Natural killer cell (primary cell): ENCODE data around the gene TRAPPC5. TPM values are rescaled to one million over a fixed set of nuclear protein-coding genes. Genes with fewer than 3 reads are reported as not detected.

Source experiments
- ATAC-seq, 3 donors: fragments of 150-1000 bp in 2 of 3; fragments of 200-7000 bp in 1 of 3; cut with Tn5 transposase; 1 replicate in 1 of 3; 2 replicates in 2 of 3; pipeline ENCODE4 v1.10.0; 2021; ENCODE audit warnings: mild to moderate bottlenecking in 2 of 3, moderate library complexity in 2 of 3
- DNase-seq, 2 donors: peaks; one replicate each; pipeline versions ENCODE4 v3.0.0 to v3.0.0-alpha.2; 2013 to 2021; ENCODE audit warnings: mixed read lengths in 1 of 2
- H3K27ac ChIP-seq: one replicate; pipeline ENCODE4 v1.5.1; 2013; ENCODE audit warnings: mild to moderate bottlenecking, low read length
- H3K27me3 ChIP-seq: one replicate; pipeline ENCODE4 v1.6.1; 2013; ENCODE audit warnings: low read length; ENCODE audit not compliant: control insufficient read depth, insufficient read depth
- H3K36me3 ChIP-seq: one replicate; pipeline ENCODE4 v1.6.1; 2013; ENCODE audit warnings: low read length; ENCODE audit not compliant: control insufficient read depth, insufficient read depth
- H3K4me1 ChIP-seq: one replicate; pipeline ENCODE4 v1.6.1; 2013; ENCODE audit warnings: low read length; ENCODE audit not compliant: control insufficient read depth, insufficient read depth
- H3K4me3 ChIP-seq: one replicate; pipeline ENCODE4 v1.5.1; 2013; ENCODE audit warnings: low read length
- H3K9me3 ChIP-seq: one replicate; pipeline ENCODE4 v1.6.1; 2013; ENCODE audit warnings: low read length; ENCODE audit not compliant: control insufficient read depth, insufficient read depth
- H3K27ac Mint-ChIP-seq, 2 donors: one replicate each; pipeline ENCODE4 v1.8.0; 2022; ENCODE audit warnings: mild to moderate bottlenecking in 2 of 2, mixed read lengths in 2 of 2, moderate library complexity in 1 of 2
- H3K27me3 Mint-ChIP-seq, 2 donors: one replicate each; pipeline ENCODE4 v1.8.0; 2022; ENCODE audit warnings: low read depth in 2 of 2, mixed read lengths in 2 of 2
- H3K36me3 Mint-ChIP-seq: one replicate; pipeline ENCODE4 v1.8.0; 2022; ENCODE audit warnings: mixed read lengths
- H3K4me1 Mint-ChIP-seq, 2 donors: one replicate each; pipeline ENCODE4 v1.8.0; 2022; ENCODE audit warnings: mixed read lengths in 2 of 2
- H3K4me3 Mint-ChIP-seq: one replicate; pipeline ENCODE4 v1.8.0; 2022; ENCODE audit warnings: mild to moderate bottlenecking, moderate library complexity, mixed read lengths
- H3K9me3 Mint-ChIP-seq, 2 donors: one replicate each; pipeline ENCODE4 v1.8.0; 2022; ENCODE audit warnings: mixed read lengths in 2 of 2
- WGBS: methylation state at CpG from one replicate; pipeline ENCODE4 v1.1.7; 2013; ENCODE audit warnings: missing lambda C conversion rate; ENCODE audit not compliant: insufficient coverage; 5-methylcytosine and 5-hydroxymethylcytosine counted together
- intact Hi-C: fragments of 100-400 bp; cut with micrococcal nuclease; formaldehyde crosslinking; loops from one replicate; pipeline ENCODE4 v1.14.2; 2022
- total RNA-seq, 4 donors: library from RNA; stranded (reverse); fragments of 120-200 nt in 1 of 4; gene quantifications; one replicate each; pipeline versions ENCODE4 v1.2.3 to v1.2.4, GENCODE V29; 2013 to 2022
- TF ChIP-seq, protein P1 (sequence below): fragments of 200-600 bp; IDR thresholded peaks from one replicate; pipeline ENCODE4 v1.8.0; 2022; ENCODE audit warnings: antibody characterized with exemption

TRAPPC5 gene
- total RNA-seq, 3 donors from 2014 or later (not counting 1 experiment from before 2014, with no cell fraction given) = 53.8 to 58.8 (median 54.2) TPM

DNA sequence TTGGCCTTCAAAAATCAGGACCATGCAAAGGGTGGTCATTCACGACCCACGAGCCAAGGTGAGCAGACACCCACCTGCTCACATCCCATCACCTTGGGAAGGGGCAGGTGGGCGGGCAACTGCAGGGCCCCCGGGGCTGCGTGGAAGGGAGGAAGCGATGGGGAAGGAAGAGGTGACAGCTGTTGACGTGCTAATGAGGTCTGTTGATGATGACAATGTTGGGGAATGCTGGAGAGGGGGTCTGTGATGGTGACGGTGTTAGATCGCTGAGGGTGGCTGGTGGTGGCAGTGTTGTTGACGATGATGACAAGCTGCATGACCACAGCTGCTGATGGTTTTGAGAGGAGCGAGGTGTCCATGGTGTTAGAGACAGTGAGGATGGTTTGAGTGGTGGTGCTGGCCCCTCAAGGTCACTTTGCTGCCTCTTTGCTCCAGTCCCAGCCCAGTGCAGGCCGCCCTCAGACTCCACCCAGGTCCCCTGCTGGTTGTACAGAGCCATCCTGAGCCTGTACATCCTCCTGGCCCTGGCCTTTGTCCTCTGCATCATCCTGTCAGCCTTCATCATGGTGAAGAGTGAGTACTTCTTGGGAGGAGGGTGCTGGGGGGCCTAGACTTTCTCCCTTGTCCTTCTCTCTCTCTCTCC is 2.8 kb upstream of the TRAPPC5 start:
- TF ChIP-seq, protein P1, sequence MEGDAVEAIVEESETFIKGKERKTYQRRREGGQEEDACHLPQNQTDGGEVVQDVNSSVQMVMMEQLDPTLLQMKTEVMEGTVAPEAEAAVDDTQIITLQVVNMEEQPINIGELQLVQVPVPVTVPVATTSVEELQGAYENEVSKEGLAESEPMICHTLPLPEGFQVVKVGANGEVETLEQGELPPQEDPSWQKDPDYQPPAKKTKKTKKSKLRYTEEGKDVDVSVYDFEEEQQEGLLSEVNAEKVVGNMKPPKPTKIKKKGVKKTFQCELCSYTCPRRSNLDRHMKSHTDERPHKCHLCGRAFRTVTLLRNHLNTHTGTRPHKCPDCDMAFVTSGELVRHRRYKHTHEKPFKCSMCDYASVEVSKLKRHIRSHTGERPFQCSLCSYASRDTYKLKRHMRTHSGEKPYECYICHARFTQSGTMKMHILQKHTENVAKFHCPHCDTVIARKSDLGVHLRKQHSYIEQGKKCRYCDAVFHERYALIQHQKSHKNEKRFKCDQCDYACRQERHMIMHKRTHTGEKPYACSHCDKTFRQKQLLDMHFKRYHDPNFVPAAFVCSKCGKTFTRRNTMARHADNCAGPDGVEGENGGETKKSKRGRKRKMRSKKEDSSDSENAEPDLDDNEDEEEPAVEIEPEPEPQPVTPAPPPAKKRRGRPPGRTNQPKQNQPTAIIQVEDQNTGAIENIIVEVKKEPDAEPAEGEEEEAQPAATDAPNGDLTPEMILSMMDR = no peak
- peaks cover 52% of the 10 kb centered on the region for H3K4me1 ChIP-seq
- H3K36me3 ChIP-seq = peaks cover 5% of the 10 kb centered on the region
- H3K27ac Mint-ChIP-seq = peak overlapping the region in 1 of 2 donors; percentile 59
- 44% methylated on average over 12 of the region's 12 CpGs for WGBS
- ATAC-seq = peak in 1 of 3 donors; percentile 20
- peak overlapping the region; percentile 35 for H3K4me3 Mint-ChIP-seq
- H3K27me3 ChIP-seq = no peaks in the 10 kb centered on the region
- peaks cover 2% of the 10 kb centered on the region for H3K9me3 ChIP-seq
- no peaks in the 10 kb centered on the region for H3K36me3 Mint-ChIP-seq
- peaks cover 13 to 23% of the 10 kb centered on the region in 2 donors for H3K27me3 Mint-ChIP-seq
- H3K9me3 Mint-ChIP-seq = no peaks in the 10 kb centered on the region
- DNase-seq = no peak
- intact Hi-C loops = loop anchor here (10.0 kb wide), 1 partner anchor 323 kb away; no protein-coding TSS in a partner anchor
- no peak overlapping the region for H3K4me3 ChIP-seq
- peaks cover 13 to 43% of the 10 kb centered on the region in 2 donors for H3K4me1 Mint-ChIP-seq
- no peak overlapping the region for H3K27ac ChIP-seq

DNA sequence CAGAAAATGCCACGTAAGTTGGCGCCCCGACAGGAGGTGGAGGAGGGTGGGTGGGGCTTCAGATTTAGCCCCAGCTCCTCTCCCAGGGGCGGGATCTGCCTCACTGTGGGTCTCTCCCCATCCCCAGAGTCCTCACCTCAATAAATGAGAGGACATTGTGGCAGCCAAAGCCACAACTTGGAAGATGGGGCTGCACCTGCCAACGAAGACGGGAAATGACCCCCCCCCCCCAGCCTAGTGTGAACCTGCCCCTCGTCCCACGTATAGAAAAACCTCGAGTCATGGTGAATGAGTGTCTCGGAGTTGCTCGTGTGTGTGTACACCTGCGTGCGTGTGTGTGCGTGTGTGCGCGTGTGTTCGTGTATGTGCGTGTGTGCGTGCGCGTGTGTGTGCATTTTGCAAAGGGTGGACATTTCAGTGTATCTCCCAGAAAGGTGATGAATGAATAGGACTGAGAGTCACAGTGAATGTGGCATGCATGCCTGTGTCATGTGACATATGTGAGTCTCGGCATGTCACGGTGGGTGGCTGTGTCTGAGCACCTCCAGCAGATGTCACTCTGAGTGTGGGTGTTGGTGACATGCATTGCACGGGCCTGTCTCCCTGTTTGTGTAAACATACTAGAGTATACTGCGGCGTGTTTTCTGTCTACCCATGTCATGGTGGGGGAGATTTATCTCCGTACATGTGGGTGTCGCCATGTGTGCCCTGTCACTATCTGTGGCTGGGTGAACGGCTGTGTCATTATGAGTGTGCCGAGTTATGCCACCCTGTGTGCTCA is 1.5 kb upstream of the TRAPPC5 start:
- Mint-ChIP-seq H3K36me3 (no peaks in the 10 kb centered on the region), H3K4me3 (peak overlapping the region; percentile 47), H3K9me3 (no peaks in the 10 kb centered on the region), H3K27ac (no peak overlapping the region), H3K4me1 (peaks cover 13 to 43% of the 10 kb centered on the region in 2 donors), H3K27me3 (peaks cover 13 to 20% of the 10 kb centered on the region in 2 donors)
- TF ChIP-seq, protein P1 = no peak
- Histone ChIP-seq H3K4me3 (no peak overlapping the region), H3K4me1 (peaks cover 54% of the 10 kb centered on the region), H3K9me3 (no peaks in the 10 kb centered on the region), H3K36me3 (peaks cover 13% of the 10 kb centered on the region), H3K27me3 (no peaks in the 10 kb centered on the region), H3K27ac (no peak overlapping the region)
- DNase-seq = peak in 1 of 2 donors; percentile 89
- WGBS = 35% methylated on average over 29 of the region's 30 CpGs
- ATAC-seq = peak in 2 of 3 donors; percentile 15 to 22
- intact Hi-C loops = loop anchor here (10.0 kb wide), 1 partner anchor 324 kb away; no protein-coding TSS in a partner anchor

DNA sequence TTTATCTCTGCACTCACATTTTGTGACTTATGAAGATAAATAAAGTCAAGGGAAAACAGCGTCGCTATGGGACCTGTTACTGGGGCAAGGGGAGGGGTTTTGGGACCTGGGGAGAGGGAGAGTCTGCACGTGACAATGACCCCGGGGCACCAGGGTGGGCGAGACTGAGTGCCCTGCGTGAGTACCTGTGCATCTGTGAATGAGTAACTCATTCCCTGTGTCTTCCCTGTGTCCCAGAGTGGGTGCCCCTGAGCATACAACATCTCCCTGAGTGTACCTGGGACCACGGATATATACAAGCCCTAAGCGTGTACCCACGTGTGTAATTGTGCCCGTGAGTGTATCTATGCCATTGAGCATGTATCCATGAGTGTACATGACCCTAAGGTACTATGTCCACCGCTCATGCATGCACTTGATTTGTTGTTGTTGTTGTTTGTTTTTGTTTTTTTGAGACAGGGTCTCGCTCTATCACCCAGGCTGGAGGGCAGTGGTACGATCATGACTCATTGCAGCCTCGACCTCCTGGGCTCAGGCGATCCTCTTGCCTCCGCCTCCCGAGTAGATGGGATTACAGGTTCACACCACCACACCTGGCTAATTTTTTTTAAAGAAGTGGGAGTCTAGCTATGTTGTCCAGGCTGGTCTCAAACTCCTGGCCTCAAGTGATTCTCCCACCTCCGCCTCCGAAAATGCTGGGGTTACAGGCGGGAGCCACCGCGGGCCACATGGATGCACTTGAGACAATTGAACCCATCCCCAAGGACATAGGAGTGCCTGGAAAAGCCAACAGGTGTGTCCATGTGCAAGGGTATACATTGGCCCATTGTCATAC is 645 bp upstream of the TRAPPC5 start:
- TF ChIP-seq, protein P1 = no peak
- peaks cover 13% of the 10 kb centered on the region for H3K36me3 ChIP-seq
- ATAC-seq (no peak), DNase-seq (no peak)
- Mint-ChIP-seq H3K9me3 (no peaks in the 10 kb centered on the region), H3K4me3 (peak overlapping the region; percentile 60), H3K36me3 (no peaks in the 10 kb centered on the region), H3K27me3 (peaks cover 13 to 20% of the 10 kb centered on the region in 2 donors), H3K4me1 (peaks cover 13 to 37% of the 10 kb centered on the region in 2 donors), H3K27ac (peak overlapping the region; percentile 36 to 94)
- H3K4me1 ChIP-seq = peaks cover 51% of the 10 kb centered on the region
- peak overlapping the region; percentile 14 for H3K4me3 ChIP-seq
- H3K9me3 ChIP-seq = no peaks in the 10 kb centered on the region
- WGBS = 64% methylated on average over 22 of the region's 22 CpGs
- intact Hi-C loops = loop anchor here (2.0 to 10.0 kb wide), 3 partner anchors 45 to 325 kb away; partner anchors contain the start of genes PCP2 and STXBP2
- no peaks in the 10 kb centered on the region for H3K27me3 ChIP-seq
- no peak overlapping the region for H3K27ac ChIP-seq
